Measurements from ENCODE around the gene GGA3.

GGA3 gene

GRCh38 chr17:75273977-75274708 is 12.7 kb upstream of the GGA3 start:
- peaks cover 43% of the 10 kb centered on the region for H3F3A ChIP-seq (ENCODE audit: insufficient read depth, low read length)
- H3K9me2 ChIP-seq (replicated peaks; ENCODE audit: insufficient read depth, low read length): no peaks in the 10 kb centered on the region
- H3K4me3 ChIP-seq (ENCODE audit: low read length): no peak overlapping the region
- no peaks in the 10 kb centered on the region for H4K20me1 ChIP-seq (ENCODE audit: insufficient read depth, low read length)
- no peak overlapping the region for H3K27ac ChIP-seq (ENCODE audit: low read length)
- H3K36me3 ChIP-seq (replicated peaks; ENCODE audit: insufficient read depth, low read length): no peaks in the 10 kb centered on the region
- no peak overlapping the region for H3K4me2 ChIP-seq (ENCODE audit: low read depth, low read length)
- H3K9me3 ChIP-seq (replicated peaks; ENCODE audit: insufficient read depth, low read length): no peaks in the 10 kb centered on the region
- TF ChIP-seq EZH2phosphoT487 (IDR thresholded peaks at IDR 0.05; ENCODE audit: low read length) (no peak), CTCF (IDR thresholded peaks at IDR 0.05; ENCODE audit: low read length) (no peak), EZH2 (optimal IDR thresholded peaks at IDR 0.05; ENCODE audit: low read depth, low read length) (no peak)
- H2AFZ ChIP-seq (ENCODE audit: low read length): no peak overlapping the region
- DNase-seq: no peak
- no peak overlapping the region for H3K9ac ChIP-seq (ENCODE audit: low read length)
- peaks cover 12% of the 10 kb centered on the region for H3K4me1 ChIP-seq (ENCODE audit: low read length)
- no peaks in the 10 kb centered on the region for H3K27me3 ChIP-seq (replicated peaks; ENCODE audit: insufficient read depth, low read length)
- peaks cover 21% of the 10 kb centered on the region for H3K79me2 ChIP-seq (ENCODE audit: low read length)

GRCh38 chr17:75272848-75273184 is 11.4 kb upstream of the GGA3 start:
- H3K27ac ChIP-seq (ENCODE audit: low read length): no peak overlapping the region; the same call in 1 of the 2 replicates

GRCh38 chr17:75271955-75272847 is 10.8 kb upstream of the GGA3 start:
- Histone ChIP-seq H3K9me2 (replicated peaks; ENCODE audit: insufficient read depth, low read length) (no peaks in the 10 kb centered on the region), H3K9ac (ENCODE audit: low read length) (peak overlapping the region; percentile 66), H3K4me2 (ENCODE audit: low read depth, low read length) (peak overlapping the region; percentile 89), H2AFZ (ENCODE audit: low read length) (peak overlapping the region; percentile 89), H3K9me3 (replicated peaks; ENCODE audit: insufficient read depth, low read length) (no peaks in the 10 kb centered on the region), H3K79me2 (ENCODE audit: low read length) (peaks cover 14% of the 10 kb centered on the region), H3K4me3 (ENCODE audit: low read length) (peak overlapping the region; percentile 65), H3K27ac (ENCODE audit: low read length) (peak overlapping the region; percentile 44; the same call in 1 of the 2 replicates), H4K20me1 (ENCODE audit: insufficient read depth, low read length) (no peaks in the 10 kb centered on the region), H3K4me1 (ENCODE audit: low read length) (peaks cover 12% of the 10 kb centered on the region), H3K36me3 (replicated peaks; ENCODE audit: insufficient read depth, low read length) (no peaks in the 10 kb centered on the region), H3K27me3 (replicated peaks; ENCODE audit: insufficient read depth, low read length) (no peaks in the 10 kb centered on the region), H3F3A (ENCODE audit: insufficient read depth, low read length) (peaks cover 43% of the 10 kb centered on the region)
- DNase-seq: peak; percentile 34
- TF ChIP-seq CTCF (IDR thresholded peaks at IDR 0.05; ENCODE audit: low read length) (peak; percentile 22; the same call in 1 of the 2 replicates), EZH2phosphoT487 (IDR thresholded peaks at IDR 0.05; ENCODE audit: low read length) (no peak), EZH2 (optimal IDR thresholded peaks at IDR 0.05; ENCODE audit: low read depth, low read length) (no peak)

More at GRCh38 chr17:75272848-75273184, 11.4 kb upstream of the GGA3 start:
- Histone ChIP-seq H3K4me2 (ENCODE audit: low read depth, low read length) (peak overlapping the region; percentile 89; the same call in 1 of the 2 replicates), H4K20me1 (ENCODE audit: insufficient read depth, low read length) (no peaks in the 10 kb centered on the region), H3K4me3 (ENCODE audit: low read length) (no peak overlapping the region), H3K4me1 (ENCODE audit: low read length) (peaks cover 12% of the 10 kb centered on the region), H3K9me3 (replicated peaks; ENCODE audit: insufficient read depth, low read length) (no peaks in the 10 kb centered on the region), H3K79me2 (ENCODE audit: low read length) (peaks cover 15% of the 10 kb centered on the region), H3F3A (ENCODE audit: insufficient read depth, low read length) (peaks cover 43% of the 10 kb centered on the region), H3K36me3 (replicated peaks; ENCODE audit: insufficient read depth, low read length) (no peaks in the 10 kb centered on the region), H3K9me2 (replicated peaks; ENCODE audit: insufficient read depth, low read length) (no peaks in the 10 kb centered on the region), H2AFZ (ENCODE audit: low read length) (no peak overlapping the region), H3K27me3 (replicated peaks; ENCODE audit: insufficient read depth, low read length) (no peaks in the 10 kb centered on the region), H3K9ac (ENCODE audit: low read length) (no peak overlapping the region)
- TF ChIP-seq EZH2 (optimal IDR thresholded peaks at IDR 0.05; ENCODE audit: low read depth, low read length) (no peak), EZH2phosphoT487 (IDR thresholded peaks at IDR 0.05; ENCODE audit: low read length) (no peak), CTCF (IDR thresholded peaks at IDR 0.05; ENCODE audit: low read length) (no peak)
- no peak for DNase-seq

Data from MM.1S (cell line).